HepG2 (cell line): ENCODE measurements around the gene FAM25C.
"Not testable (repeated sequence)": the region's sequence is repeated elsewhere in the genome, so short reads cannot be mapped to it uniquely, and the experiment has no call there.

Experiments
- ASH2L ChIP-seq: fragments of 300-600, 200-600 bp; sonication (generic); IDR thresholded peaks from 2 replicates; pipeline ENCODE4 v1.7.0; 2017; ENCODE audit warnings: low read depth, mild to moderate bottlenecking, moderate library complexity, mixed read lengths, low read length; ENCODE audit not compliant: insufficient read length
- FOXO4 ChIP-seq: sonication (generic); formaldehyde crosslinking; conservative IDR thresholded peaks from 2 replicates; pipeline ENCODE4 v1.8.1; 2023; ENCODE audit warnings: missing genetic modification reagents
- PITX1 ChIP-seq: sonication (generic); formaldehyde crosslinking; IDR thresholded peaks from 2 replicates; pipeline ENCODE4 v1.5.1; 2020; ENCODE audit warnings: mild to moderate bottlenecking, missing genetic modification reagents

GRCh38 chr10:47989542-47989950, 10.0 kb downstream of the FAM25C start:
- not testable (repeated sequence) for TF ChIP-seq ASH2L; PITX1 (CRISPR knock-in tag); FOXO4
